ENCODE results near the gene STX11. TPM values are rescaled to one million over a fixed set of nuclear protein-coding genes. Genes with fewer than 3 reads are reported as not detected.

STX11 gene
- 10 to 100 TPM in 5 of 9 donors, 1 to 10 TPM in 3, under 1 TPM in 1; 0.50 to 22.2 (median 12.9) TPM for total RNA-seq
- 1 to 10 TPM; 2.7 to 4.8 (median 4.6) TPM for polyA plus RNA-seq
- long read RNA-seq, donor 1: 0 reads
- long read RNA-seq, donor 2, partial matches to known transcripts: 0 of 1 reads
- long read RNA-seq, donor 2, other reads (novel, unspliced or antisense): 0 of 1 reads
- long read RNA-seq, donor 3: 0 reads
- long read RNA-seq, donor 4, partial matches to known transcripts: 1 of 5 reads
- long read RNA-seq, donor 4, other reads (novel, unspliced or antisense): 0 of 5 reads
- long read RNA-seq, donor 5, transcript STX11-201 (2 exons, 1,926 nt): major isoform, 20 of 20 reads
- long read RNA-seq, donor 5, partial matches to known transcripts: 0 of 20 reads
- long read RNA-seq, donor 5, other reads (novel, unspliced or antisense): 0 of 20 reads
- long read RNA-seq, donor 6, partial matches to known transcripts: 0 of 4 reads
- long read RNA-seq, donor 6, other reads (novel, unspliced or antisense): 1 of 4 reads
- long read RNA-seq, donor 7, partial matches to known transcripts: 0 of 1 reads
- long read RNA-seq, donor 7, other reads (novel, unspliced or antisense): 0 of 1 reads
- long read RNA-seq, donor 8: 0 reads
- long read RNA-seq, donor 9: 0 reads
- long read RNA-seq, donor 10, partial matches to known transcripts: 0 of 1 reads
- long read RNA-seq, donor 10, other reads (novel, unspliced or antisense): 0 of 1 reads

DNA sequence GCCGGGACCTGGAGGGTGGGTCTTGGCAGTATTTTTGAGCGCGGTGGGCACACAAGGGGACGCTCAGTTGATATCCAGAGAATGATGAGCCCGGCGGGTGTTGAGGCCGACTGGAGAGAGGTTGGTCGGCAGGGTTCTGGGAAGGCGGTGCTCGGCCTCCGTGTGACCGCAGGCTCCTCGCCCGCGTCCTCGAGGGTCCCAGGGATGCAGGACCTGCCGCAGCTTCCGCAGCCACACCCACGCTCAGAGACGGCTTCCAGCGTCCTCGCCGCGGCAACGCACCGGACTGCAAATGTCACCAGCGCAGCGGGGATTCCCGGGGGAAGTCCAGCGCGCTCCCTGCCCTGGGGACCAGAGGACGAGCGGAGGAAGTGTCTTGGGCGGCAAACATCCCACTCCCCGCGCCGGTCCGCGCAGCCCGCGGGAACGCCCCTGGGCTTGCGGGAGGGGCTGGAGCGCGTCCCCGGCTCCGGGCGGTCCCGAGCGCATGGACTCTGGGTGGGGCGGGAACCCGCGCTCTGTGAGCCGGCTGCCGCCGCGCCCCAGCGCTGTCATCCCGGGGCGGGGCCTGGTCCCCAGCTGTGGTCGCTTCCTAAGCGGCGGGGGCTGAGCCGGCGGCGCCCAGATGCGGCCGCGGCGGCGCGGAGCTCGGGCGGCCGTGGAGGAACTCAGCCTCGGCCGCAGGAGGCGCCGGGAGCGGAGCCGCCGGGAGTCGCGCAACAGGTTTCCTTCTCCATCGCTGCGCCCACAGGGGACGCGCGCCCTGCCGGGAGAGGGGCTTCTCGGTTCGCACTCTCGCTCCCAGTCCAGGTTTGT, at the start of gene STX11:
STX11 (plus strand) TSS at position 624 of the 816 bp plus-strand sequence. CDS start 36,111 bp downstream, outside the sequence.
- peak; percentile 55 to 72 for TF ChIP-seq POLR2A (IDR thresholded peaks at IDR 0.05)
- TF ChIP-seq, protein P1, sequence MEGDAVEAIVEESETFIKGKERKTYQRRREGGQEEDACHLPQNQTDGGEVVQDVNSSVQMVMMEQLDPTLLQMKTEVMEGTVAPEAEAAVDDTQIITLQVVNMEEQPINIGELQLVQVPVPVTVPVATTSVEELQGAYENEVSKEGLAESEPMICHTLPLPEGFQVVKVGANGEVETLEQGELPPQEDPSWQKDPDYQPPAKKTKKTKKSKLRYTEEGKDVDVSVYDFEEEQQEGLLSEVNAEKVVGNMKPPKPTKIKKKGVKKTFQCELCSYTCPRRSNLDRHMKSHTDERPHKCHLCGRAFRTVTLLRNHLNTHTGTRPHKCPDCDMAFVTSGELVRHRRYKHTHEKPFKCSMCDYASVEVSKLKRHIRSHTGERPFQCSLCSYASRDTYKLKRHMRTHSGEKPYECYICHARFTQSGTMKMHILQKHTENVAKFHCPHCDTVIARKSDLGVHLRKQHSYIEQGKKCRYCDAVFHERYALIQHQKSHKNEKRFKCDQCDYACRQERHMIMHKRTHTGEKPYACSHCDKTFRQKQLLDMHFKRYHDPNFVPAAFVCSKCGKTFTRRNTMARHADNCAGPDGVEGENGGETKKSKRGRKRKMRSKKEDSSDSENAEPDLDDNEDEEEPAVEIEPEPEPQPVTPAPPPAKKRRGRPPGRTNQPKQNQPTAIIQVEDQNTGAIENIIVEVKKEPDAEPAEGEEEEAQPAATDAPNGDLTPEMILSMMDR (IDR thresholded peaks at IDR 0.05): no peak
- WGBS, 4 donors: 0 to 5% (median 1%) methylated on average over 11 to 93 of the region's 93 CpGs
- intact Hi-C loops (cut with DNase I): loop anchor here in 1 of 2 donors (10.0 kb wide), 1 partner anchor 65 kb away; no protein-coding TSS in a partner anchor
- Histone ChIP-seq H3K27me3 (no peaks in the 10 kb centered on the region), H3K27ac (peak within 1 kb of the TSS in 4 of 5 donors; percentile 67 to 89 (median 78)), H3K4me1 (replicated peaks in 1 of 2) (no peaks in the 10 kb centered on the region), H3K9me3 (replicated peaks in 1 of 3) (no peaks in the 10 kb centered on the region), H3K4me3 (peak within 1 kb of the TSS; percentile 22 to 74 (median 37)), H3K36me3 (replicated peaks in 1 of 2) (no peaks in the 10 kb centered on the region)
- peak; percentile 56 to 71 (median 60) for DNase-seq

- 58 to 80% (median 66%) methylated on average over 4 of the region's 4 CpGs for WGBS, 4 donors
- no peaks in the 10 kb centered on the region for H3K4me1 ChIP-seq (replicated peaks in 1 of 2)
- H3K27me3 ChIP-seq: no peaks in the 10 kb centered on the region
- H3K27ac ChIP-seq: no peak overlapping the region
- no peak for DNase-seq
- H3K36me3 ChIP-seq (replicated peaks in 1 of 2): no peaks in the 10 kb centered on the region
- no peak overlapping the region for H3K4me3 ChIP-seq
- intact Hi-C loops (cut with DNase I): loop anchor here in 1 of 2 donors (10.0 kb wide), 1 partner anchor 372 kb away; no protein-coding TSS in a partner anchor
- TF ChIP-seq POLR2A (IDR thresholded peaks at IDR 0.05): no peak
- TF ChIP-seq, protein P1 (IDR thresholded peaks at IDR 0.05): no peak
- H3K9me3 ChIP-seq (replicated peaks in 1 of 3): no peaks in the 10 kb centered on the region
Measured at GRCh38 chr6:144103026-144103563, 47.2 kb upstream of the STX11 start.

GRCh38 chr6:144104488-144104887, 45.8 kb upstream of the STX11 start:
- intact Hi-C loops (cut with DNase I): loop anchor here in 1 of 2 donors (10.0 kb wide), 1 partner anchor 370 kb away; no protein-coding TSS in a partner anchor
- WGBS, 4 donors: 44 to 58% (median 46%) methylated on average over 4 of the region's 4 CpGs

More at GRCh38 chr6:144104488-144104887, 45.8 kb upstream of the STX11 start:
- H3K9me3 ChIP-seq (replicated peaks in 1 of 3): no peaks in the 10 kb centered on the region
- no peak for TF ChIP-seq POLR2A (IDR thresholded peaks at IDR 0.05)
- TF ChIP-seq, protein P1 (IDR thresholded peaks at IDR 0.05): no peak
- no peaks in the 10 kb centered on the region for H3K27me3 ChIP-seq
- no peak for DNase-seq
- H3K4me1 ChIP-seq (replicated peaks in 1 of 2): no peaks in the 10 kb centered on the region
- no peak overlapping the region for H3K27ac ChIP-seq
- H3K36me3 ChIP-seq (replicated peaks in 1 of 2): no peaks in the 10 kb centered on the region
- no peak overlapping the region for H3K4me3 ChIP-seq

Measured in adrenal gland (tissue), 19 donors.